Putamen (tissue), 1 donor: ENCODE measurements around the gene ELAVL1.
"Not testable (repeated sequence)": the region's sequence is repeated elsewhere in the genome, so short reads cannot be mapped to it uniquely, and the experiment has no call there.

Source experiments
- DNase-seq: peaks from one replicate; pipeline ENCODE4 v3.0.0-alpha.2; 2016; ENCODE audit warnings: low spot score

ELAVL1 gene

DNA sequence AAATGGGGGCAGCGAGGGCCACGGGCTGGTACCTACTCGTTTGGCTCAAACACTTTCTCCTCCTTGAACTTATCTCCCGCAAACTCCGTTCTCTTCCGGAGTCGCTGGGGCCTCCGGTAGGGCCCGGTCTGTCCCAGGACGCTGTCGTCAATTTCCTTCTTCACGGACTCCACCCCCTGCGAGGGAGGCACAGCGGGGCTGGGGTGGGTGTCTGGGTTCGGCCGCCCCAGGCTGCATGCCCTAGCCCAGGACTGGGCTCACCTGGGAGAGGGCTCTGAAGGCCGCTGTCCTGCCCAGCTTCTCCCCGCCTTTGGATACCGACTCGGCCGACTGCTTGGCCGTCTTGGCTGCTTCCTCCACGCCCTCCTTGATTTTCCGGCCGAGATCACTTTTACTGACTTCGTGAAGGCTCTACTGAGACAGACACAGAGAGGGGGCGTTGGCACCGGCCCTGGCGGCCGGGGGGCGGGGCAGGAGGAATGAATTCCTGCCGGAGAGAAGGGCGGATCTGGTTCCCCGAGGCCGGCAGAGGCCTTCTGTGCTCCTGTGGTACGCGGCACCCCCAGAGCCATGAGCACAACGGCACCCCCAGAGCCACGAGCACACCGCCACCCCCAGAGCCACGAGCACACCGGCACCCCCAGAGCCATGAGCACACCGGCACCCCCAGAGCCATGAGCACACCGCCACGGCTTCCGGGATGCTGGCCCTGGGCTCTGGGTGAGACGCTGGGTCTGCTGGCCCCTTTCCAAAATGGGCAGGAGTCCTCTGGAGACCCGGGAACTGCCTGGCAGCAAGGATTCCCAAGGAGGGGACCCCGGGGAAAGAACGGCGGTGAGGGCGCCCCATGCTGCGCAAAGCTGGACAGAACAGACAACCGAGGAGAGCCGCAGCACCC is 71.4 kb downstream of the ELAVL1 start:
- no peak for DNase-seq

DNA sequence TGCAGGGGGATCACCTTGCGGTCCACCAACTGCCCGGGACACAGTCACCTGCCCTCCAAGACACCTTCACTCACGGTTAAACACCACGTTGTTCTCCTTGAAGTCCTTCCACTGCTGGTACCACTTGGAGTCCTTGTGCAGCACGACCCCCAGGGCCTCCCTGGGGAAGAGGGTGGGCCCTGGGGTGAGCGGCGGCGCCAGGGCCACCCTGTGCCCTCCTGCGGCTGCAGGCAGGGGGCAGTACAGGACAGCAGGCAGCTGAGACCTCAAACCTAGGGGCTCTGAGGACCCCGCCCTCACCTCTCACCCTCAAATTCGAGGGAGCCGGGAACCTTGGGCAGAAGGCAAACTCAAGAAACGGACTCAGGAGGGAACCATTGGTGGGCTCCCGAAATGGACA is 72.0 kb downstream of the ELAVL1 start:
- no peak for DNase-seq

GRCh38 chr19:7932930-7933300 is 72.5 kb downstream of the ELAVL1 start:
- no peak for DNase-seq

DNA sequence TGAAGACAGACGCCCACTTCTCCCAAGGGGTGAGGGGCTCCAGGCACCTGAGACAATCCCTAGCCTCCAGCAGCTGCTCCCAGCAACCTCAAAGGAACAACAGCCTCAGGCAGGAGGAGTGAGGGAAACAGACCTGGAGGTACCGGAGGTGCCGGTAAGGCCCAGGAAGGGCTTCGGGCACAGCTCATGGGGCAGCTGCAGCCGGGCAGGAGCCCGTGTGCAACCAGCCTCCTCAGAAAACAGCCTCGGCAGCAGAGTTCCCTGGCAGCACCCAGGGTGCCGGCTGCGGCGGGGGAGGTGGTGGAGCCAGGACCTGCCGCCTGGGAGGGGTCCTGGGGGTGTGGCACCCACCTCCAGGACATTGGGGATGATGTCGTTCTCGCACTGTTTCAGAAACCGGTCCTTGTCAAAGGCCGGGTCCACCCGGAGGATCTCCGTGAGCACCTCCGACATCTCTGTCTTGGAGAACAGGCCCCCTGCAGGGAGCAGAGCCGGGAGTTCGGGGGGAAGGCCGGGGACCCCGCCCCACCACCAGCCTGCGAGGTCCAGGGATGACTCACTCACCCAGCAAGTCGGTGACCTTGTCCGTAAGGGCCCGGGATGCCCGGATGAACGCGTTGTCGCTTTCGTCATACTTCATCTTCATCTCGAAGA is 73.0 kb downstream of the ELAVL1 start:
- no peak for DNase-seq

DNA sequence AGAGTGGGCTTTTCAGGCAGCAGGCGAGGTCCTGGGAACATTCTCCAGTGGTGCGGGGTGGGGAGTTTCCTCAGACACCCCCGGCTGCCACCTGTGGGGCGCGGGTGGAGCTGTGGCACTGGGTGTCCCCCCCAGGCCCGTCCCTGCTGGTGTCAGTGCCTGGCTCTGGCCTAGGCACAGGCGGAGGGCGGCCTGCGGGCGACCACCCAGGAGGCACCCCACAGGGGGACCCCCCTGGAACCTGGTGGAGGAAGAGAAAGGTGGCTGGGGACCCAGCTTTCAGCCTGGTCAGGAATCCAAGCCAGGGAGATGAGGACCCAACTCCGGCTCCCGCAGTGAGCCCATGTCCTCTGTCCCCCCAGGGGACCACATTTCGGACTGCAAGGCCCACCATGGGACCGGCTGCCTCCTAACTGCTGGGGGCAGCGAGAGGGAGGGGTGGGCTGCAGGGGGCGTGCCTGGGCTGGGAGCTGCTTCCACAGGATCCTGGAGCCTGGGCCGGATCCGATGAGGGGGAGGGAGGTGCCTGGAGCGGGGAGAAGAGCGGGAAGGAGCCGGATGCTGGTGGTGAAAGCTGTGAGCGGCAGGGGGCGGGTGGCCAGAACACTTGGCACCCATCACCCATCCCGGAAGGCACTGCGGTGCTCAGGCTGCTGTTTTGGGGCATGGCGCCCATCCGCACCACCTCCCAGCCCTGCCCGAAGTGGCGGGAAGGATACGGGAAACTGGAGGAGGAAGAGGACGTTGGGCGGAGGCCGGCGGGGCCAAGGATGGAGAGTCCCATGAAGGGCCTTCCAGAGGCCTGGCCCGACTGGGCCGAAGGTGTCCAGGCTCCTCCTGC is 74.0 kb downstream of the ELAVL1 start:
- no peak for DNase-seq

DNA sequence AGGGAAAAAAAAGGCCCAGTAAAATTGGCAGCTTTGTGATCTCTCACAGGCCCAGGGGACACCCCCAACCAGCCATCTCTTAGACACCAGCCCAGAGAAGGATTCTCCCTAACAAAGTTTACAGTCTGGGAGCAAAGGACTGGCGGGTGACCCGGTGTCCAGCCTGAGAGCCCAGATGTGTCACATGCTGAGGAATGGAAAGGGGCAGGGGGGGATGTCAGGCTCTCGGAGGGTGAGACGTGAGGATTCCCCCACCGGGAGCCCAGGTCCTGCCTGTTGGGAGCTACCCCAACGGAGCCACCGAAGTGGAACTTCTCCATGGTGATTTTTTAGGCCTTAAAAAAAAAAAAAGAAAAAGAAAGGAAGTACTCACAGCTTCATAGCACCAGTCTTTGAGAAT is 74.7 kb downstream of the ELAVL1 start:
- no peak for DNase-seq

DNA sequence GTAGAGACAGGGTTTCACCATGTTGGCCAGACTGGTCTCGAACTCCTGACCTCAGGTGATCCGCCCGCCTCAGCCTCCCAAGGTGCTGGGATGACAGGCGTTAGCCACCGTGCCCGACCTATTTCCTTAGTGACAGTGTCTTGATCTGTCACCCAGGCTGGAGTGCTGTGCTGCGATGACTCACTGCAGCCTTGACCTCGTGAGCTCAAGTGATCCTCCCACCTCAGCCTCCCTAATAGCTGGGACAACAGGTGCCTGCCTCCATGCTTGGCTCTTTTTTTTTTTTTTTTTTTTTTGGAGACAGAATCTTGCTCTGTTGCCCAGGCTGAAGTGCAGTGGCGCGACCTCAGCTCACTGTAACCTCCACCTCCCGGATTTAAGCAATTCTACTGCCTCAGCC is 75.4 kb downstream of the ELAVL1 start:
- not testable (repeated sequence) for DNase-seq

GRCh38 chr19:7928741-7929701 is 76.4 kb downstream of the ELAVL1 start:
- no peak for DNase-seq

DNA sequence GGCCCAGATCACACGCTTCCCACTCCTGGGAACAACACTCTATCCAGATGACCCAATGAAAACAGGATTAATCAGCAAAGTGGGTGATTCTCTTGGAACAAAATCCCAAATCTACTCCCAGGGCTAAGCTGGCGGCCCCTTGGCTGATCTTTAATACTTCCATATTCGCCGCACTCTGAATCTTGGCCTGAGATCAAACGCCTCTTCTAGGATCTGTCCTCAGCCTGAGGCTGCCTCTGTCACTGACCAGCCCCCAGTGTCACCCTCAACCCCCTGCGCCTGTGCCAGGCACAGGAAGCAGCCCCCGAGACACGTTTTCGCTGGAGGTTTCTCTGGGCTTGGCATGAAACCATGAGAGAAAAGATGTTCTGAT is 77.1 kb downstream of the ELAVL1 start:
- DNase-seq = no peak

DNA sequence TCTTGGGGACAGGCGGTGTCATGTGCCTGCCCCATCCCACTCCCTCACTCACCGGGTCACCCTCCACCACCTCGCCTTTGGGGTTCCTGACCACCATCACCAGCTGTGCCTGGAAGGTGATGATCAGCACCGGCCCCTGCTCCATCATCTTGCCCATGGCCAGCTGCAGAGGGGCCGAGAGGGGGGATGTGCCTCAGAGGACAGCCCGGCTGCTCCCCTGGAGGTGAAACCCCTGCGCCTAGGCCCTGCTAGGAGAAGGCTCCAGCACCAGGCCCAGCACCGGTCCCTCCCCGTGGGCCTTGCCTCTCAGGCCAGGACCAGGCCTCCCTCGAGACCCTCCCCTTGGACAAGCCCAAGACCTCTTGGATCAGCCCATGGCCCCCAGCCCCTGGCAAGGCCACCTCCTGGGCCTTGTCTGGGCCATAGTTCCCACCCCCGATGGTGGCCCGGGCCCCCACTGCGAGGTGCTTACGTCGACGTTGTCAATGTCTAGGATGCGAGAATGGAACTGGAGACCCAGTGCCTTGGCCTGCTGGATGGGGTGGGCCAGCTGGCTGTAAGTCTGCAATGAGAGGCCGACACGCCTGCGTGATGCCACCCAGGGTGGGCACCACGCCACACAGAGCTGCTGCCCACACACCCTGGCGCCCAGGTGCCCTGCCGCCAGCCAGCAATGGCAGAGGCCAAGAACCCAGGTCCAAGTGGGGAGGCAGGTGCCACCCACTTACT is 77.7 kb downstream of the ELAVL1 start:
- no peak for DNase-seq

- DNase-seq = no peak
Observed at GRCh38 chr19:7926727-7927604, 78.5 kb downstream of the ELAVL1 start.

DNA sequence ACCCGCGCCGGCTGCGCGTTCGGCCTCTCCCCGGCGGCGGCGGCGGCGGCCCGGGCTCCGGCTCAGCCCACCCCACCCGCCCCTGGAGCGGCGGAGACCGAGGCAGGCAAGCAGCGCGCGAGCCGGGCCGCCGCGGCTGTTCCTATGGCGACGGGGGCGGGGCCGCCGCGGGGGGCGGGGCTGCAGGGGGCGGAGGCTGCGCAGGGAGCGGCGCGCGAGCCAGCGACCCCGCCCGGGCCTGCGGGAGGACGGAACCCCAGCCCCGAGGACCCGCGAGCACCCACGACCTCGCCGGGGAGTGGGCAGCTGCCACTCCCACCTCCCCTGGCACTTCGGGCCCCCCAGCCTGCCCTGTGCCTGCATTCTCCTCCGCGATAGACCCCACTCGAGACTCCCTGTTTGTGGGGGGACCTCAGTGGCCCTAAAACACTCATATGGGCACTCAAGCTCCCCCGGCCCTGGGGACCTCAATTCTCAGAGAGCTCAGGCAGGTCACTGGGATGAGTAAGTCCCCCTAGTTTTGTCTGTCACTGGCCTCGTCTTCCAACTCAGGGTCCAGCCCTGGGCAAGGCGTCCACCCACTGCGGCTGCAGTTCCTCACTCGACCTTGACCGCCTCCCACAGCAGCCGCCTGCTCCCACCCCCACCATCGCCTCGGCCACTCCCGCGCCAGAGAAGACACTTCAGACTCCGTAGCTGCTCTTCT is 79.3 kb downstream of the ELAVL1 start, which contains the start of gene CTXN1:
Gene CTXN1, minus strand, starts transcription at position 115 of the 706 bp plus-strand sequence. CDS start 597 bp downstream, outside the sequence.
- no peak for DNase-seq

GRCh38 chr19:7925171-7925851 is 80.1 kb downstream of the ELAVL1 start:
- DNase-seq = no peak

DNA sequence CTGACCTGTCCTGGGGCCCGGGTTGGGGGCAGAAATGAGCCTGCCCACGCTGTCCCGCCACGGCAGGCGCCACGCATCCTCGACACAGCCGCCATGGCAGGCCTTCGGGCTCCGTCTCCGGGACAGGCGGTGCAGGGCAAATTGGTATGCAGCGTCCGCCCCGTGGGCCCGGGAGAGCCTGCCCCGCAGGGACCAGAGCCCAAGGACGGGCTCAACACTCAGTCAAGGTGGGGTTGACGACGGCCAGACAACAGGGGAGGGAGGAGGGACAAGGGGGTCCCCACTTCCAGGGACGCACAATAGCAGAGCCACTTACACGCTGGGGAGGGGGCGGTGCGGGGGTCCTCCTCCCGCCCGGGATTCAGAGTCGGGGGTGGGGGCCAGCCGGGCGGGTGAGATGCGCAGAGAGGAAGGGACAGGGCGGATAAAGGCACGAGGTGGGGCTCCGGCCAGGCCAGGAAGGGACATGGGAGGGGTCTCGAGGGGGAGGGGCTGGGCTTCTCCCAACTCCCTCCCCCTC is 80.7 kb downstream of the ELAVL1 start:
- DNase-seq = no peak

DNA sequence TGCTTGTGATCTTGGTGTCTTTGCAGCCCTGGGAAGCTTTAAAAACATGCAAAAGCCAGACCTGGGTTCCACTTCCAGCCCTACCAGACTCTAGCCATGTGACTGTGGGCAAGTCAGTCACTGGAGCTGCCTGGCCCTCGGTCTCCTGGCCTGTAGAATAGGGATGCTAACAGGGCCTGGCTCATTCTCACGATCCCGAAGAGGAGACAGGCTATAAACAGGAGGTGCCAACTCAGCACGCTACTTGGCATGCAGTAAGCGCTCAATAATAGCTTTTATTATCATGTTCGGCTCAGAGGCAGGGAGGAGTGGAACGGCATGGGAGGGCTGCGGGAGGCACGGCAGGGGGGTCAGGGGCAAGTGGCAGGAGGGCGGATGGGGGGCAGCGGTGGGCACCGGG is 81.2 kb downstream of the ELAVL1 start:
- no peak for DNase-seq

DNA sequence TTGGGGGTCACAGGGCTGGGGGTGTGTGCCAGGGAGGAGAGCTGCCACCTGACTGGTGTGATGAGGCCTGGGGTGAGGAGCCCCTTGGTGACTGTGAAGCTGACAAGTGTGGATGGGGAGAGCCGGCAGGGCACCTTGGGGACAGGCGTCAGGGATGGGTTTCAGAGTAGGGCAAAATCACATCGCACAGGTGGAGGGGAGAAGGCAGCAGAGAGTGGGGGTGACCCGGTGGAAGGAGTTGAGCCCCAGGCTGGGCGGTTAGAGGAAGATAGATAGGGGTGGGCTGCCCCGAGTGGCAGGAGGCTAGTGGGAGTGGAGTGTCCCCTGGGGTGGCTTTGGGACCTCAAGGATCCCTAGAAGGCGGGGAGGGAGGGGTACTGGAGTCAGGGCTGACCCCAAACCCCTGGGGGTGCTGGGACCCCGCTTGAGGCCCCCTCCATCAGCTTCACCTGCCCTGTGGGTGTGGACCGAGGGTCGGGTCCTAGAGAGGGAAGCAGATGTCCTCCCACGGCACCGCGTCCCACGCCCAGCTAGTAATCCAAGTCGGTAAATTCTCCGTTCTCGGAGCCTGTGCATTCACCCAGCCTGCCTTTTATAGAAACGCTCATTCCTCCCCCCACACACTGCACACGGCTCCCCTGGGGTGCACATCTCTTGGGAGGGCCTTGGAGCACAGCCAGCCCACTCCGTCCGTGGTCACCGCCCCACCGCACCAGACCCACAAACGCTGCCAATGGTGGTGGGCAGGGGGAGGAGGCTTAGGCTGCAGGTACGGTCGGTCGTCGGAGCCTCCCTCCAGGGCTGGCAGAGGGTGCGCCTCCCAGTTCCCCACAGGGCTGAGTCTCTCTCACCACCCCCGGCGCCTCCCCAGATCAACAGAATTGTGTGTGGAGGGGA is 81.9 kb downstream of the ELAVL1 start:
- DNase-seq = peak; percentile 74

- no peak for DNase-seq
Observed at GRCh38 chr19:7922836-7923195, 82.6 kb downstream of the ELAVL1 start.
